GM23338 (cell line): ENCODE data around the gene IGF2BP3. TPM values are rescaled to one million over a fixed set of nuclear protein-coding genes. Genes with fewer than 3 reads are reported as not detected.

Source experiments
- ATAC-seq: fragments of 200-7000 bp; cut with Tn5 transposase; 3 replicates; pipeline ENCODE4 v1.9.1; 2020
- DNase-seq: peaks from one replicate; pipeline ENCODE4 v3.0.0-alpha.2; 2015; ENCODE audit warnings: low spot score
- H2AFZ ChIP-seq: fragments of 200-600 bp; sonication (generic); 2 replicates; pipeline ENCODE4 v1.8.0; 2016; ENCODE audit warnings: antibody characterized with exemption, mild to moderate bottlenecking, moderate library complexity
- H3F3A ChIP-seq: fragments of 200-600 bp; sonication (generic); replicated peaks from 2 replicates; pipeline ENCODE4 v1.8.0; 2017; ENCODE audit warnings: antibody characterized with exemption, mixed run types, low read depth
- H3K27ac ChIP-seq: fragments of 200-600 bp; sonication (generic); 2 replicates; pipeline ENCODE4 v1.6.1; 2016; ENCODE audit warnings: low read depth
- H3K27me3 ChIP-seq: fragments of 200-600 bp; sonication (generic); 2 replicates; pipeline ENCODE4 v1.8.0; 2016; ENCODE audit warnings: mild to moderate bottlenecking, mixed run types, moderate library complexity; ENCODE audit not compliant: insufficient read depth
- H3K36me3 ChIP-seq: fragments of 200-600 bp; sonication (generic); 2 replicates; pipeline ENCODE4 v1.8.0; 2016; ENCODE audit warnings: mild to moderate bottlenecking; ENCODE audit not compliant: insufficient read depth
- H3K4me1 ChIP-seq: fragments of 200-600 bp; sonication (generic); 2 replicates; pipeline ENCODE4 v1.8.0; 2016; ENCODE audit warnings: mild to moderate bottlenecking, moderate library complexity; ENCODE audit not compliant: insufficient read depth
- H3K4me2 ChIP-seq: fragments of 200-600 bp; sonication (generic); 2 replicates; pipeline ENCODE4 v1.7.1; 2017; ENCODE audit warnings: mixed run types
- H3K4me3 ChIP-seq: fragments of 200-600 bp; sonication (generic); 2 replicates; pipeline ENCODE4 v1.6.1; 2016; ENCODE audit warnings: mixed run types
- H3K79me2 ChIP-seq: fragments of 200-600 bp; sonication (generic); replicated peaks from 2 replicates; pipeline ENCODE4 v1.8.0; 2017; ENCODE audit warnings: mild to moderate bottlenecking; ENCODE audit not compliant: insufficient read depth
- H3K9me2 ChIP-seq: fragments of 200-600 bp; sonication (generic); 2 replicates; pipeline ENCODE4 v1.8.0; 2017; ENCODE audit not compliant: insufficient read depth
- H4K20me1 ChIP-seq: fragments of 200-600 bp; sonication (generic); replicated peaks from 2 replicates; pipeline ENCODE4 v1.8.0; 2017; ENCODE audit warnings: mild to moderate bottlenecking; ENCODE audit not compliant: insufficient read depth
- H3K27ac Mint-ChIP-seq: 2 replicates; pipeline ENCODE4 v1.8.0; 2020; ENCODE audit warnings: inconsistent platforms, mild to moderate bottlenecking, moderate library complexity, mixed read lengths
- H3K27me3 Mint-ChIP-seq: 3 replicates; pipeline ENCODE4 v1.8.0; 2022; ENCODE audit warnings: low read depth, mild to moderate bottlenecking, moderate library complexity, mixed read lengths, inconsistent platforms; ENCODE audit not compliant: insufficient read depth, poor library complexity
- H3K36me3 Mint-ChIP-seq: 3 replicates; pipeline ENCODE4 v1.8.0; 2021; ENCODE audit warnings: low read depth, mild to moderate bottlenecking, inconsistent platforms, moderate library complexity, mixed read lengths
- H3K4me1 Mint-ChIP-seq: 3 replicates; pipeline ENCODE4 v1.8.0; 2020; ENCODE audit warnings: mild to moderate bottlenecking, inconsistent platforms, mixed read lengths
- H3K4me3 Mint-ChIP-seq: 3 replicates; pipeline ENCODE4 v1.8.0; 2021; ENCODE audit warnings: moderate library complexity, mild to moderate bottlenecking, inconsistent platforms, mixed read lengths
- H3K9me3 Mint-ChIP-seq: 3 replicates; pipeline ENCODE4 v1.8.0; 2020; ENCODE audit warnings: moderate library complexity, mild to moderate bottlenecking, inconsistent platforms, mixed read lengths
- EZH2 ChIP-seq: fragments of 200-600 bp; sonication (generic); IDR thresholded peaks from one replicate; pipeline ENCODE4 v1.8.0; 2017; ENCODE audit warnings: antibody characterized with exemption, mild to moderate bottlenecking, low read depth; ENCODE audit not compliant: unreplicated experiment
- EZH2phosphoT487 ChIP-seq: fragments of 200-600 bp; sonication (generic); IDR thresholded peaks from one replicate; pipeline ENCODE4 v1.8.1; 2018; ENCODE audit warnings: antibody characterized with exemption; ENCODE audit not compliant: unreplicated experiment
- JUNB ChIP-seq: IDR thresholded peaks from one replicate; pipeline ENCODE4 v1.6.1; 2016; ENCODE audit warnings: antibody characterized with exemption; ENCODE audit not compliant: unreplicated experiment
- NANOG ChIP-seq: IDR thresholded peaks from 2 replicates; pipeline ENCODE4 v1.6.1; 2016; ENCODE audit warnings: antibody characterized with exemption, borderline replicate concordance
- POLR2AphosphoS5 ChIP-seq: IDR thresholded peaks from 2 replicates; pipeline ENCODE4 v1.6.1; 2016; ENCODE audit warnings: antibody characterized with exemption, low read depth
- REST ChIP-seq: IDR thresholded peaks from one replicate; pipeline ENCODE4 v1.6.1; 2018; ENCODE audit warnings: antibody characterized with exemption; ENCODE audit not compliant: unreplicated experiment
- STAT1 ChIP-seq: IDR thresholded peaks from one replicate; pipeline ENCODE4 v1.6.1; 2016; ENCODE audit warnings: antibody characterized with exemption; ENCODE audit not compliant: unreplicated experiment
- ZNF114 ChIP-seq: fragments of 250-450 bp; sonication (Bioruptor Pico); IDR thresholded peaks from 2 replicates; pipeline ENCODE4 v1.5.0; 2020; ENCODE audit warnings: mild to moderate bottlenecking, moderate library complexity
- ZNF331 ChIP-seq: fragments of 250-450 bp; sonication (Bioruptor Pico); IDR thresholded peaks from 2 replicates; pipeline ENCODE4 v1.5.0; 2020; ENCODE audit warnings: low read depth, mild to moderate bottlenecking, moderate library complexity
- ZNF462 ChIP-seq: fragments of 250-450 bp; sonication (Bioruptor Pico); IDR thresholded peaks from 2 replicates; pipeline ENCODE4 v1.5.0; 2020; ENCODE audit warnings: mild to moderate bottlenecking, moderate library complexity
- polyA plus RNA-seq: library from polyadenylated mRNA; unstranded; fragments of >200 nt; fragmentation: Nextera tagmentation; extraction: Ambion mirVana; gene quantifications from 2 replicates; pipeline ENCODE4 v1.2.1, GENCODE V29; 2016
- total RNA-seq: library from RNA; depleted of rRNA; stranded (reverse); fragments of >200 nt; shearing (Covaris generic); gene quantifications from 2 replicates; pipeline ENCODE4 v1.2.3, GENCODE V29; 2014
- TF ChIP-seq, protein P1 (sequence below), 2 experiments: fragments of 200-600 bp in 1 of 2; sonication (generic) in 1 of 2; conservative IDR thresholded peaks; 2 replicates each; pipeline versions ENCODE4 v1.5.1 to v1.6.1; 2016 to 2017; ENCODE audit warnings: antibody characterized with exemption in 2 of 2, low read depth in 2 of 2, mild to moderate bottlenecking in 2 of 2, moderate library complexity in 1 of 2
- TF ChIP-seq, protein P2 (sequence below): IDR thresholded peaks from 2 replicates; pipeline ENCODE4 v1.6.1; 2016; ENCODE audit warnings: antibody characterized with exemption

IGF2BP3 gene
- total and polyA plus RNA-seq, 2 experiments from 2014 or later: 52.0 to 183 TPM

- Histone ChIP-seq H2AFZ (no peak overlapping the region), H3K36me3 (no peaks in the 10 kb centered on the region), H3K4me2 (peak overlapping the region; percentile 74), H3K79me2 (peaks cover 68% of the 10 kb centered on the region), H3K4me1 (peaks cover 27% of the 10 kb centered on the region), H3K4me3 (peak overlapping the region; percentile 56), H3K27me3 (no peaks in the 10 kb centered on the region), H3K27ac (peak overlapping the region; percentile 99), H3F3A (no peaks in the 10 kb centered on the region), H4K20me1 (no peaks in the 10 kb centered on the region), H3K9me2 (no peaks in the 10 kb centered on the region)
- Mint-ChIP-seq H3K36me3 (no peaks in the 10 kb centered on the region; the same call in 1 of the 3 replicates), H3K4me3 (peak overlapping the region; percentile 84), H3K4me1 (peaks cover 27% of the 10 kb centered on the region), H3K27ac (peak overlapping the region; percentile 97), H3K27me3 (peaks cover 13% of the 10 kb centered on the region), H3K9me3 (no peaks in the 10 kb centered on the region; the same call in 2 of the 3 replicates)
- ATAC-seq (no peak), DNase-seq (no peak)
- TF ChIP-seq ZNF462 (no peak), REST (no peak), NANOG (no peak), ZNF331 (CRISPR knock-in tag) (no peak), STAT1 (no peak), POLR2AphosphoS5 (no peak), JUNB (no peak), EZH2 (no peak), EZH2phosphoT487 (no peak), ZNF114 (CRISPR knock-in tag) (no peak)
- TF ChIP-seq, protein P1, sequence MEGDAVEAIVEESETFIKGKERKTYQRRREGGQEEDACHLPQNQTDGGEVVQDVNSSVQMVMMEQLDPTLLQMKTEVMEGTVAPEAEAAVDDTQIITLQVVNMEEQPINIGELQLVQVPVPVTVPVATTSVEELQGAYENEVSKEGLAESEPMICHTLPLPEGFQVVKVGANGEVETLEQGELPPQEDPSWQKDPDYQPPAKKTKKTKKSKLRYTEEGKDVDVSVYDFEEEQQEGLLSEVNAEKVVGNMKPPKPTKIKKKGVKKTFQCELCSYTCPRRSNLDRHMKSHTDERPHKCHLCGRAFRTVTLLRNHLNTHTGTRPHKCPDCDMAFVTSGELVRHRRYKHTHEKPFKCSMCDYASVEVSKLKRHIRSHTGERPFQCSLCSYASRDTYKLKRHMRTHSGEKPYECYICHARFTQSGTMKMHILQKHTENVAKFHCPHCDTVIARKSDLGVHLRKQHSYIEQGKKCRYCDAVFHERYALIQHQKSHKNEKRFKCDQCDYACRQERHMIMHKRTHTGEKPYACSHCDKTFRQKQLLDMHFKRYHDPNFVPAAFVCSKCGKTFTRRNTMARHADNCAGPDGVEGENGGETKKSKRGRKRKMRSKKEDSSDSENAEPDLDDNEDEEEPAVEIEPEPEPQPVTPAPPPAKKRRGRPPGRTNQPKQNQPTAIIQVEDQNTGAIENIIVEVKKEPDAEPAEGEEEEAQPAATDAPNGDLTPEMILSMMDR (conservative IDR thresholded peaks at IDR 0.05; ENCODE audit: low read depth in 2 of 2): no peak
- TF ChIP-seq, protein P2, sequence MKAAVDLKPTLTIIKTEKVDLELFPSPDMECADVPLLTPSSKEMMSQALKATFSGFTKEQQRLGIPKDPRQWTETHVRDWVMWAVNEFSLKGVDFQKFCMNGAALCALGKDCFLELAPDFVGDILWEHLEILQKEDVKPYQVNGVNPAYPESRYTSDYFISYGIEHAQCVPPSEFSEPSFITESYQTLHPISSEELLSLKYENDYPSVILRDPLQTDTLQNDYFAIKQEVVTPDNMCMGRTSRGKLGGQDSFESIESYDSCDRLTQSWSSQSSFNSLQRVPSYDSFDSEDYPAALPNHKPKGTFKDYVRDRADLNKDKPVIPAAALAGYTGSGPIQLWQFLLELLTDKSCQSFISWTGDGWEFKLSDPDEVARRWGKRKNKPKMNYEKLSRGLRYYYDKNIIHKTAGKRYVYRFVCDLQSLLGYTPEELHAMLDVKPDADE: no peak
Measured at GRCh38 chr7:23475576-23475839, 5.2 kb upstream of the IGF2BP3 start.
